HL-60 (cell line): ENCODE data around the gene TPP1.

ENCODE experiments used
- DNase-seq, 2 experiments: peaks; one replicate each; pipeline ENCODE4 v3.0.0-alpha.2; 2010 to 2020; ENCODE audit warnings: low read depth in 1 of 2, low spot score in 1 of 2
- H3K27ac ChIP-seq: fragments of 250-450 bp; sonication (Bioruptor Pico); replicated peaks from 2 replicates; pipeline ENCODE4 v1.5.1; 2020; ENCODE audit warnings: mild to moderate bottlenecking, moderate library complexity
- H3K27me3 ChIP-seq: fragments of 250-450 bp; sonication (Bioruptor Pico); 2 replicates; pipeline ENCODE4 v1.5.1; 2021; ENCODE audit warnings: mild to moderate bottlenecking, moderate library complexity; ENCODE audit not compliant: insufficient read depth, poor library complexity, severe bottlenecking
- H3K4me3 ChIP-seq: replicated peaks from 2 replicates; pipeline ENCODE4 v1.5.1; 2011; ENCODE audit warnings: mild to moderate bottlenecking, control low read depth, low read length; ENCODE audit not compliant: insufficient read depth
- CTCF ChIP-seq: IDR thresholded peaks from one replicate; pipeline ENCODE4 v1.5.1; 2011; ENCODE audit warnings: low read length, control low read depth, inconsistent platforms; ENCODE audit not compliant: insufficient read depth
- GABPA ChIP-seq: IDR thresholded peaks from 2 replicates; pipeline ENCODE4 v1.6.1; 2012; ENCODE audit warnings: low read depth
- POLR2AphosphoS5 ChIP-seq: IDR thresholded peaks from 2 replicates; pipeline ENCODE4 v1.6.1; 2012; ENCODE audit warnings: low read depth
- REST ChIP-seq: IDR thresholded peaks from 2 replicates; pipeline ENCODE4 v1.6.1; 2012; ENCODE audit warnings: low read depth; ENCODE audit not compliant: insufficient replicate concordance
- SPI1 ChIP-seq: IDR thresholded peaks from 2 replicates; pipeline ENCODE4 v1.6.1; 2012; ENCODE audit warnings: low read depth, mild to moderate bottlenecking, borderline replicate concordance

TPP1 gene

GRCh38 chr11:6568191-6568918, 50.9 kb downstream of the TPP1 start:
- H3K27ac ChIP-seq: no peak overlapping the region
- no peak for DNase-seq
- TF ChIP-seq SPI1: no peak
- no peak for TF ChIP-seq REST
- TF ChIP-seq CTCF: no peak
- TF ChIP-seq GABPA: no peak
- no peak for TF ChIP-seq POLR2AphosphoS5
- no peaks in the 10 kb centered on the region for H3K27me3 ChIP-seq
- no peak overlapping the region for H3K4me3 ChIP-seq

- TF ChIP-seq GABPA: no peak
- no peak for TF ChIP-seq POLR2AphosphoS5
- TF ChIP-seq REST: no peak
- no peak for TF ChIP-seq SPI1
- TF ChIP-seq CTCF: no peak
Observed at GRCh38 chr11:6567371-6567745, 51.9 kb downstream of the TPP1 start.

GRCh38 chr11:6566704-6567370, 52.4 kb downstream of the TPP1 start:
- H3K27me3 ChIP-seq: no peaks in the 10 kb centered on the region
- no peak for DNase-seq
- H3K4me3 ChIP-seq: no peak overlapping the region
- TF ChIP-seq POLR2AphosphoS5 (no peak), REST (no peak), GABPA (no peak), SPI1 (no peak), CTCF (no peak)
- H3K27ac ChIP-seq: no peak overlapping the region

More at GRCh38 chr11:6567371-6567745, 51.9 kb downstream of the TPP1 start:
- Histone ChIP-seq H3K27ac (no peak overlapping the region), H3K4me3 (no peak overlapping the region), H3K27me3 (no peaks in the 10 kb centered on the region)
- no peak for DNase-seq
